ENCODE results near the gene PLA2G2C.

The PLA2G2C gene

GRCh38 chr1:20215716-20216115 lies 29.4 kb upstream of the PLA2G2C start:
- H3K9ac ChIP-seq (ENCODE audit: low read depth, low read length), result no peak overlapping the region
- no peak overlapping the region for H2AFZ ChIP-seq (ENCODE audit: low read depth, low read length)
- H3K27ac ChIP-seq (ENCODE audit: low read length), result no peak overlapping the region
- DNase-seq (no peak), ATAC-seq (ENCODE audit: insufficient read depth, low read depth) (no peak)
- no peaks in the 10 kb centered on the region for H3K4me1 ChIP-seq (ENCODE audit: insufficient read depth, low read length)
- no peak overlapping the region for H3K4me3 ChIP-seq (ENCODE audit: low read depth in 1 of 2, low read length in 2 of 2)
- H3K4me2 ChIP-seq (ENCODE audit: insufficient read depth, low read length), result no peak overlapping the region
- TF ChIP-seq EZH2 (IDR thresholded peaks at IDR 0.05; ENCODE audit: borderline replicate concordance, low read depth, low read length, severe bottlenecking) (no peak), CTCF (IDR thresholded peaks at IDR 0.05; ENCODE audit: borderline replicate concordance, extremely low read depth, low read length, poor library complexity, severe bottlenecking) (no peak)
- H3K9me3 ChIP-seq (ENCODE audit: insufficient read depth, low read length, severe bottlenecking), result no peaks in the 10 kb centered on the region
- H3K27me3 ChIP-seq (ENCODE audit: insufficient read depth, low read length, poor library complexity), result peaks cover 14% of the 10 kb centered on the region
- no peaks in the 10 kb centered on the region for H3K79me2 ChIP-seq (ENCODE audit: insufficient read depth, low read length)
- H3K36me3 ChIP-seq (ENCODE audit: insufficient read depth, low read length), result no peaks in the 10 kb centered on the region
- no peaks in the 10 kb centered on the region; the same call in 1 of the 2 replicates for H4K20me1 ChIP-seq (ENCODE audit: insufficient read depth, low read length)

GRCh38 chr1:20212685-20213331 lies 26.5 kb upstream of the PLA2G2C start:
- H4K20me1 ChIP-seq (ENCODE audit: insufficient read depth, low read length), result no peaks in the 10 kb centered on the region; the same call in 1 of the 2 replicates
- no peak overlapping the region for H3K9ac ChIP-seq (ENCODE audit: low read depth, low read length)
- H3K79me2 ChIP-seq (ENCODE audit: insufficient read depth, low read length), result no peaks in the 10 kb centered on the region
- no peak for ATAC-seq (ENCODE audit: insufficient read depth, low read depth)
- no peak overlapping the region for H3K4me3 ChIP-seq (ENCODE audit: low read depth in 1 of 2, low read length in 2 of 2)
- H3K4me2 ChIP-seq (ENCODE audit: insufficient read depth, low read length), result no peak overlapping the region
- H3K36me3 ChIP-seq (ENCODE audit: insufficient read depth, low read length), result no peaks in the 10 kb centered on the region
- peak; percentile 70 for TF ChIP-seq CTCF (IDR thresholded peaks at IDR 0.05; ENCODE audit: borderline replicate concordance, extremely low read depth, low read length, poor library complexity, severe bottlenecking)
- no peak for TF ChIP-seq EZH2 (IDR thresholded peaks at IDR 0.05; ENCODE audit: borderline replicate concordance, low read depth, low read length, severe bottlenecking)
- peak; percentile 41 for DNase-seq
- no peaks in the 10 kb centered on the region for H3K9me3 ChIP-seq (ENCODE audit: insufficient read depth, low read length, severe bottlenecking)
- no peak overlapping the region for H3K27ac ChIP-seq (ENCODE audit: low read length)
- H3K27me3 ChIP-seq (ENCODE audit: insufficient read depth, low read length, poor library complexity), result peaks cover 11% of the 10 kb centered on the region
- H3K4me1 ChIP-seq (ENCODE audit: insufficient read depth, low read length), result no peaks in the 10 kb centered on the region
- H2AFZ ChIP-seq (ENCODE audit: low read depth, low read length), result no peak overlapping the region

- Histone ChIP-seq H3K4me2 (ENCODE audit: insufficient read depth, low read length) (no peak overlapping the region), H3K79me2 (ENCODE audit: insufficient read depth, low read length) (no peaks in the 10 kb centered on the region), H3K4me1 (ENCODE audit: insufficient read depth, low read length) (no peaks in the 10 kb centered on the region), H3K36me3 (ENCODE audit: insufficient read depth, low read length) (no peaks in the 10 kb centered on the region), H3K27me3 (ENCODE audit: insufficient read depth, low read length, poor library complexity) (peaks cover 9% of the 10 kb centered on the region), H2AFZ (ENCODE audit: low read depth, low read length) (no peak overlapping the region), H3K9ac (ENCODE audit: low read depth, low read length) (no peak overlapping the region), H3K9me3 (ENCODE audit: insufficient read depth, low read length, severe bottlenecking) (no peaks in the 10 kb centered on the region), H3K27ac (ENCODE audit: low read length) (no peak overlapping the region), H3K4me3 (ENCODE audit: low read depth in 1 of 2, low read length in 2 of 2) (no peak overlapping the region), H4K20me1 (ENCODE audit: insufficient read depth, low read length) (no peaks in the 10 kb centered on the region; the same call in 1 of the 2 replicates)
- no peak for ATAC-seq (ENCODE audit: insufficient read depth, low read depth)
- DNase-seq, result no peak
- TF ChIP-seq EZH2 (IDR thresholded peaks at IDR 0.05; ENCODE audit: borderline replicate concordance, low read depth, low read length, severe bottlenecking) (no peak), CTCF (IDR thresholded peaks at IDR 0.05; ENCODE audit: borderline replicate concordance, extremely low read depth, low read length, poor library complexity, severe bottlenecking) (no peak)
Observed at GRCh38 chr1:20212085-20212684, 25.9 kb upstream of the PLA2G2C start.
